Stimulated activated CD8-positive, alpha-beta memory T cell treated with anti-CD3 and anti-CD28 coated beads, Interleukin-4, amount 100 ng/mL, for 1 hour (primary cell): ENCODE measurements around the gene PDPK1.
"Not testable (repeated sequence)": the region's sequence is repeated elsewhere in the genome, so short reads cannot be mapped to it uniquely, and the experiment has no call there.

Experiments used
- DNase-seq, 2 donors: peaks; one replicate each; pipeline ENCODE4 v3.0.0-alpha.2; 2020; ENCODE audit warnings: low read depth in 2 of 2, low spot score in 1 of 2

Gene PDPK1

GRCh38 chr16:2539845-2540458, 2.1 kb downstream of the PDPK1 start:
- not testable (repeated sequence) for DNase-seq

DNA sequence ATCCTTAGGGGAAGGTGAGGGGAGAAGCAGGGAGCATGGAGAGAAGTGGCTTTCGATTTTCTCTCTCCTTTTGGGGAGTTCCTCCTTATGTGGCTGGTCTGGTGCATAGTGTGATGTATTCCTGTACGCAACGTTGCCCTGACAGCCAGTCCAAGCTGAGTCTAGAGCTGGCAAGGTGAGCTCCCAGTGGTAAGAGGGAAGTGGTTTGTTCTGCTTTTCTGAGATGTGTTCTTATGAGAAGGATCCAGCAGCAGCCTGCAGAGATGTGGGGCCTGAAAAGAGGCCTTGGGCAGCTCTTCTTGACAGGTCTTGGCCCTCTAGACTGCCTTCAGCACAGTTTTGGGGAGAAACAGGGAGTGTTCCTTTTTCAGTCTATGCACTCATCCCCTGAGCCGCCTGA, 3.1 kb downstream of the PDPK1 start:
- not testable (repeated sequence) for DNase-seq

DNA sequence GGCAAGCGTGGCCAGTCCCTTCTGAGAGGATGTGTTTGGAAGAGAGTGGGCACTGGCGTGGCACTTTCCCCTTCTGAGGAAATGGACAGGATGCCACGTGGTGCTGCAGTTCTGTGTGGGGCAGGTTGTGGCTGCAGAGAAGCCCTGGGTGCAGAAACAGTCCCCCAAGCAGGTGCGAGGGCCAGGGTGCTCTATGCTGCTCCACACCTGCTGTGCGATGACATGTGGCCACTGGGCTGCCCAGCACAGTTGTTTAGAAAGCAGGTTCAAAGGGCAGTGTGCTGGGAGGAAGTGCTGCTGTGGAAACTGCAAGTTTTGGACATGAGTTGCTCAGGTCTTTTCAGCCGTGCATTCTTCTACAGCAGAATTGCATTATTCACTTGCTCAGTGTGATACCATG, 3.6 kb downstream of the PDPK1 start:
- not testable (repeated sequence) for DNase-seq

- not testable (repeated sequence) for DNase-seq
Observed at GRCh38 chr16:2543771-2544170, 6.0 kb downstream of the PDPK1 start.

DNA sequence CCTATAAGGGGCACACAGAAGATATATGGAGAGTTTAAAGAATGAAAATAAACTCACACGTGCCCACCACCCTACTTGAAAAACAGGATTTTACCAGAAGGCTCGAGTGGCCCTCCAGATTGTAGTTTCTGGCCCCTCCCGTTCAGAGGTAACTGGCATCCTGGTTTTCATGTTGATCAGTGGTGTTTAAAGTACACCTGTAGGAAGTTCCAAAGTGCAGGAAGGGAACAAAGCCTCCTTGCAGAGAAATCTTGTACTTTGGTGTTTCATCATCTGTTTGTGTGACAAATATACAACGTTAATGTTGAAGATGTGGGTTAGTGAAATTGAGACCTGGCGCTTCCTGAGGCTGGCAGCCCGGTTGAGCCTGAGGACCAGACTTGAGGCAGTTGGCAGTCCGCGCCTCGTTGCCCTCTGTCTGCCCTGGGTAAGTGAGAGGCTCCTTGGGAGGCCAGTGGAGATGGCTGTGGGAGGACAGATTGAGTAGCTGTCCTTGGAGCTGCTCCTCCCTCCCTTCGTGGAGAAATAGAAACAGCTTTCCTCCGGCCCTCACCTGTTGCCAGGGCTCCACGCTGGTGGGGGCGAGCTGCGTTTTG, 12.6 kb downstream of the PDPK1 start:
- DNase-seq = not testable (repeated sequence)

DNA sequence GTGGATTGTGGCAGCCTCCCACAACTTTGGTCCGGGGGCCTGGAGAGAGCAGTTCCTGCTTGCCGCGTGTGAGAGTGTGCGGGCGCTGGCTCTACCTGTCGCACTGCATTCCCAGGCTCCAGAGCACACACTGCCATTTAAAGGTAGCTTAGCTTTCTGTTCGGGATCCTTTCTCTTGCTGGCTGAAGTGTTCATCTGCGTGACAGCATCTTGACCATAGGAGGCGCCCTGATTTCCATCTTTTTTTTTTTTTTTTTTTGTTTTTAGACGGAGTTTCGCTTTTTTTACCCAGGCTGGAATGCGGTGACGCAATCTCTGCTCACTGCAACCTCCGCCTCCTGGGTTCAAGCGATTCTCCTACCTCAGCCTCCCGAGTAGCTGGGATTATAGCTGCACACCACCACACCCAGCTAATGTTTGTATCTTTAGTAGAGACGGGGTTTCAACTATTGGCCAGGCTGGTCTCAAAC, 13.6 kb downstream of the PDPK1 start:
- DNase-seq = not testable (repeated sequence)

DNA sequence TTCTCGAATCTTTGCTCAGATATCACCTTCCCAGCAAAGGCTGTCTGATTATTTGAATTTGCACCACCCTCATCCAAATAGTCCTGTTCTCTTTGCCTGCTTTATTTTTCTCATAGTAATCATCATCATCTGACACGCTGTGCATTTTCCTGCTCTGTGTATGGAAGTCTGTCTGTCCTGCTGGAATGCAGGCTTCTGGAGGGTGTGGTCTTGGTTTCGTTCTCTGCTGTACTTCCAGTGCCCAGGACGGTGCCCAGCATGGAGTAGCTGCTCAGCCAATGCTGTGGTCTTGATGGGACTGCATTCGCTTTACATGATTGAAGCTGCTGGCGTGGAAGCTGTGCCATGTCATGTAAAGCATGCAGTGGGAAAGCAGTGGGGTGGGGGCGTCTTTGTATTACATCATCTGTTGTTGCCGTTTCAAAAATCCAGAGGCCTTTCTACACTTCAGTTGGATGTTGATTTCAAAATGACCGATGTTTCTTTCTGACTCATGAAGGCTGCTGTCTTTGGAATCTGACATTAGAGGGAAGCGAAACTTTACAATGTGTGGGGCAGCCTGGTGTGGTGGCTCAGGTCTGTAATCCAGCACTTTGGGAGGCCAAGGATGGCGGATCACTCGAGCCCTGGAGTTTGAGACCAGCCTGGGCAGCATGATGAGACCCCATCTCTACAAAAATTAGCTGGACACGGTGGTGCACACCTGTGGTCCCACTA, 17.0 kb downstream of the PDPK1 start:
- not testable (repeated sequence) for DNase-seq

DNA sequence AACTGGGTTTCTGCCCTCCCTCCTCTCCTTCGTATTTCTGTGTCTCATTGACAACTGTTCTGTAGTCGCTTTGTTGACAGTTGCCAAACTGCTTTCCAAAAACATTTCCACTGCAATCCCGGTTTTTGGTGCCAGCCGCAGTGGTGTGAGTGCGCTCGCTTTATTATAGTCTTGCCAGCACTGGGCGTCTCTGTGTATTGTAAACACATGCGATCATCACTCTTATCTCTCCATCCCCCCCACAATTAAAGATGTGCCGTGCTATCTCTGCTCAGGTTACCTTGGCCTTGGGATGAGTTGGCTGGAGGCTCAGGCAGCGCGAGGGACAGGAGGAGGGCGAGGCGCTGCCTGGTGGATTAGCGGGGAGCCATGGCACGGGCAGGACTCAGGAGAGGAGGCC, 19.3 kb downstream of the PDPK1 start:
- DNase-seq = not testable (repeated sequence)

DNA sequence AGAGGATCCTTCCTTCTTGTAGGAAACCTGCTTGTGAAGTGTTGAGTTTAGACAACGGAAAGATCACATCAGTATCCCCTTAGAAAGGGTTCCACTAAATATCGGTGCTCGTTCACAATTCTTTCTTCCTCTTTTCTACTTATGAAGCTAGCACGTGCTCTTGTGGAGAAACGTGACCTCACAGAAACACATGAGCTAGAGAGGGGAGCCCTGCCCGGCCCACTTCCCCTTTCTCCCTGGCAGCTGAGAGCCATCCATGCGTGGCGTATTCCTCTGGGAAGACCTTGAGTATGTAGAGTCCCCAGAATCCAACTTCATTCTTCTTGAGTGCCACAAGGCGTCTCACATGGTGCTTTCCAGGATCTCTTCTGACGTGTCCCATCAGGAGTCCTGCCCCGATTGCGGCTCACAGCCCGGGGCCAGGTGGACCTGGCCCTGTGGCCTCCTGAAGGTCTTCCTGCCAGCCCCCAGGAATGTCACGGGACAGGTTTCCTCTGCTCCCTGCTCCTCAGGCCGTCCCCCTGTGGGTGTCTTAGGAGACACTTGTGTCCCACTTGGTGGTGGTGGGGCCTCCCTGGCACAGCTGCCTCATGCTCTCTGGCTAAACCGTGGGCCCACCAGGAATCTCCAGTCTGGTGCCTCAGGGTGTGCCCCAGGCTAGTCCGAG, 22.4 kb downstream of the PDPK1 start:
- not testable (repeated sequence) for DNase-seq

GRCh38 chr16:2560798-2561133, 22.9 kb downstream of the PDPK1 start:
- DNase-seq = peak in 1 of 2 donors; percentile 51

GRCh38 chr16:2567506-2567905, 29.7 kb downstream of the PDPK1 start:
- not testable (repeated sequence) for DNase-seq

DNA sequence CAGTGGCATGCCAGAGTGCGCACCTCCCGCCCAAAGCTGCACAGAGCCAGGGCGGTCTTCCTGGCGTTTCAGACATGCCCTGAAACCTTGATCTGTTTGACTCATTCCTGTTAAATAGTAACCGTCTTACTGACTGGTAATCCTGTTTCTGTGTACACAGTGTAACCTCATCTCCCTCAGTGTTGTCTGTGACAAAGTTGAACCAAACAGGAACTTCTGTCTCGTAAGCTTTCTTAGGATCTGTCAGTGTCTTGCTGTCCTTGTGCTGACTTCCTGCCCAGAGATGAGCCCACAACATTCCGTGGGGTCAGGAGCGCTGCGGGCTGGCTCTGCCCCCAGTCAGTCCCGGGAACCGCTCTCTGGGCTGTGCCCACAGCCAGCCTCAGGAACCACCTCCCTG, 30.8 kb downstream of the PDPK1 start:
- not testable (repeated sequence) for DNase-seq

DNA sequence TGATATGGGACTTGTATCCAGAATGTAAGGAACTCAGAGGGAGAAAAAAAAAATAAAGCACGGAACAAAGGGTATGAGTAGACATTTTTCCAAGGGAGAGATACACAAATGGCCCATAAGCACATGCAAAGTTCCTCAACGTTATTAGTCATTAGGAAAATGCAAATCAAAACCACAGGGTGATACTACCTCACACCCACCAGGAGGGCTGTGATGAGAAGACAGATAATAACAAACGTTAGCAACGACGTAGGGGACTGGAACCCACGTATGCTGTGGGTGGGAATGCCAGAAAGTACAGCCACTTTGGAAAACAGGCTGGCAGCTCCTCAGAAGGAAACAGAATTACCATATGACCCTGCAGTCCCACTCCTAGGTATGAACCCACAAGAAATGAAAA, 34.9 kb downstream of the PDPK1 start:
- not testable (repeated sequence) for DNase-seq

- not testable (repeated sequence) for DNase-seq
Observed at GRCh38 chr16:2575839-2576238, 38.0 kb downstream of the PDPK1 start.

GRCh38 chr16:2577044-2577443, 39.2 kb downstream of the PDPK1 start:
- DNase-seq = not testable (repeated sequence)

- not testable (repeated sequence) for DNase-seq
Observed at GRCh38 chr16:2578905-2579304, 41.1 kb downstream of the PDPK1 start.

GRCh38 chr16:2580143-2580542, 42.3 kb downstream of the PDPK1 start:
- not testable (repeated sequence) for DNase-seq

DNA sequence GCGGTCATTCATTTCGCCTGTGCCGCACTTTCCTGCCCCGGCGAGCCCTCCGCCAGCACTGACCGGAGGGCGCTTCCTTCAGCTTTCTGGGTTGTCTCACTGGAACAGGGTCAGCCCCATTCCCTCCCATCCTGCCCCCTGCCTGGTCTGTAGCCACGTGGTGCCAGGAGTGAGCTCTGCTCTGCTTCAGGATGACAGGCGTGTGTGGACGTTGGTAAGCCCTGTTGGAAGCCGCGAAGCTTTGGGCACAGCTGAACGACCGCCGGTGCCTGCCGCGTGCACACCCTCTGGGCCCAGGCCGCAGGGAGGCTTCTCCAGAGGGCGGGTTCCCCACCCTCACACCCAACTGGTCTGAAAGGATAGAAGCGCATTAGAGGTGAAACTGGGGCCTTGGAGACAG, 43.0 kb downstream of the PDPK1 start:
- DNase-seq = not testable (repeated sequence)

DNA sequence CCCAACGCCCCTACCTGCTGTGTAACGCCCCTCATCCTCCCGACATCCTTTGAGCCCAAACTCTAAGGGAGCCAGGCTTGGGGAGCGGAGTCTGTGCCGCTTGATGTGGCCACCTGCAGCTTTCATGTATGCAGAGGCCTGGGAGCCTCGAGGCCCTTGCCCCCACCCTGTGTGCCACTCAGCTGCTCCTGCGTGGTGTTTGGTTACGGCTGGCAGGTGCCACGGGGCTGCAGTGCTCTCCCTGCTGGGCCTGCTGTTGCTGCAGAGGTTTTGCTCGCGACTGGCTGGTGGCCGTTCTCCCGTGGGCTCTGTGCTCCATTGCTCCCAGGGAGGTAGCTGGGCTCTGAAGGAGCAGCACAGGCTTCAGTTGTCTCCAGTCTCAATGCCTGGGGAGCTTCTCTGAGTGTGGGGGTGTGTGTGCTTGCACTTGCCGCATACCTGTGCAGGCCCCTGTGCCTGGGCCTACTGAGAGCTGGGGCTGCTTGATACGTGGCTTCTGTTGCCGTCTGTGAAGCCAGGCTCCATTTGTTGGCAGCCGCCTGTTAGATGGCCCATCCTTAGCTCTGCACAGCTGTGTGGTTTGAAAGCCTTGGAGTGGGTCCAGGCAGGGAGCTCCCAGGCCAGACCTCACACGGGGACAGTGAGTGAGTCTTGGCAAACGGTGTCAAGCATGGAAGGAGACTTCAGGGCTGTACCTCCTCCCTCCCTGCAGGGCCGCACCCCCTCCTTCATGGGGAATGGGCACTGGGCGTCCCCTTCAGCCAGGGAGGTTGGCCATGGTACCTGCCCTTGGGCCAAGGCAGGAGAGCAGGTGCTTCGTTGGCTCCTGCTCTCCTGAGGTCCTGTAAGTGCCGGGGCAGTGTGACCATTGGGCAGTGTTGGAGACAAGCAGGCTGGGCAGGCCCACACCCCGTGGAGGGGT, 47.2 kb downstream of the PDPK1 start:
- DNase-seq = no peak

DNA sequence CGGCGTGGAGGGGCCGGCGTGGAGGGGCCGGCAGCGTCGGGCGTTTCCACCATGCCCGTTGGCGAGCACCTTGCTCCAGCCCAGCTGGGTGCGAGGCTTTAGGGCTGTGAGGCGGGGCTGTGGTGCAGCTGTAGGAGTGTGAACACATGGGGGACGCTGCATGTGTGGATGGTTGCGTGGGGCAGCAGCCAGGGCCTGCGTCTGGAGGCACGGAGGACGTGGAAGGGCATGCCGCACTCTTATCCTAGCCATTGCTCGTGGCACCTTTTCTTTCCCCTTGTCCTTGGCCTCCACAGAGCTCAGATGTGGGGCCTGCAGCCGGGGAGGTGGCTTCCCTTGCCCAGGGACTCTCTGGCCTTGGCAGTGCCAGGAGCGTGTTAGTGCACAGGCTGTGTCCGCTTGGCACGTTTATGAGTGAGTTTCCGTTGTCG, 47.8 kb downstream of the PDPK1 start:
- no peak for DNase-seq

DNA sequence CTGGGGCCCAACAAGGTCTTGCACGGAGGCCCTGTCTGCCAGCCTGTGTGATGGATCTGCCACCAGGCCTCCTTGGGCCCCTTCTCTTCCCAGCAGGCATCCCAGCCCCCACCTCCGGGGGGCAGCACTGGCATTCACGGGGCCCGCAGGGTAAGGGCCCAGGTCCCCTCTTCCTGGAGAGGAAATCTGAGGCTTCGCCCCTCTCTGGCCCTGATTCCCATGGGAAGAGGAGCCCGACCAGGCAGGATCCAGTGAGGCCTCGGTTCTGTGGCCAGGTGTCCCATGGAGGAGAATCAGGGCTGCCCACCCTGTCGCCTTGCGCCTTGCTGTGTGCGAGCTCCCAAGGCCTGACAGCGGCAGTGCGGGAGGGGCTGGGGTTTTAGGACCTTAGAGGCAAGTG, 48.4 kb downstream of the PDPK1 start:
- no peak for DNase-seq
